GM19238 (cell line): ENCODE measurements around the gene GABRQ.

Experiments used
- DNase-seq: peaks from one replicate; pipeline ENCODE4 v3.0.0; 2011; ENCODE audit warnings: low spot score; ENCODE audit not compliant: insufficient read length

The GABRQ gene

GRCh38 chrX:152637649-152638442 is at the start of gene GABRQ:
Gene GABRQ (plus strand): TSS chrX:152637895. CDS start chrX:152638203, 308 bp downstream.
- no peak for DNase-seq

- DNase-seq = no peak
Observed at GRCh38 chrX:152588206-152588605, 49.5 kb upstream of the GABRQ start.

GRCh38 chrX:152600853-152601633 is 36.7 kb upstream of the GABRQ start:
- no peak for DNase-seq

- DNase-seq = no peak
Observed at GRCh38 chrX:152601848-152602616, 35.7 kb upstream of the GABRQ start.

GRCh38 chrX:152614791-152615190 is 22.9 kb upstream of the GABRQ start:
- no peak for DNase-seq

- no peak for DNase-seq
Observed at GRCh38 chrX:152619897-152620296, 17.8 kb upstream of the GABRQ start.

GRCh38 chrX:152632445-152633097 is 5.1 kb upstream of the GABRQ start:
- DNase-seq = no peak

- no peak for DNase-seq
Observed at GRCh38 chrX:152635941-152636340, 1.8 kb upstream of the GABRQ start.

GRCh38 chrX:152638443-152638904 is 779 bp downstream of the GABRQ start:
- no peak for DNase-seq

- no peak for DNase-seq
Observed at GRCh38 chrX:152639426-152639825, 1.7 kb downstream of the GABRQ start.

GRCh38 chrX:152640034-152640818 is 2.5 kb downstream of the GABRQ start:
- no peak for DNase-seq

- no peak for DNase-seq
Observed at GRCh38 chrX:152641256-152641875, 3.7 kb downstream of the GABRQ start.

- no peak for DNase-seq
Observed at GRCh38 chrX:152641996-152642395, 4.3 kb downstream of the GABRQ start.

- no peak for DNase-seq
Observed at GRCh38 chrX:152642931-152643564, 5.4 kb downstream of the GABRQ start.

- no peak for DNase-seq
Observed at GRCh38 chrX:152646961-152647360, 9.3 kb downstream of the GABRQ start.

- no peak for DNase-seq
Observed at GRCh38 chrX:152647978-152648377, 10.3 kb downstream of the GABRQ start.

- no peak for DNase-seq
Observed at GRCh38 chrX:152652060-152652459, 14.4 kb downstream of the GABRQ start.

GRCh38 chrX:152652467-152652866 is 14.8 kb downstream of the GABRQ start:
- DNase-seq = no peak

- no peak for DNase-seq
Observed at GRCh38 chrX:152656087-152656486, 18.4 kb downstream of the GABRQ start.
